NK-92 treated with Interleukin-12 subunit alpha and Interleukin-12 subunit beta, amount 100 ng/mL, for 24 hours (cell line): Measurements from ENCODE around the gene OR2V2.
"Not testable (repeated sequence)": the region's sequence is repeated elsewhere in the genome, so short reads cannot be mapped to it uniquely, and the experiment has no call there.

Experiments used
- DNase-seq: peaks from one replicate; lab custom pipeline; 2025; lab: John Stamatoyannopoulos, UW

OR2V2 gene

GRCh38 chr5:181146927-181147636 is at the start of gene OR2V2:
TSS of gene OR2V2 (plus strand) at chr5:181147586. CDS start at chr5:181154943, 7,357 bp downstream.
- not testable (repeated sequence) for DNase-seq

GRCh38 chr5:181097759-181098491 is 49.5 kb upstream of the OR2V2 start:
- not testable (repeated sequence) for DNase-seq

GRCh38 chr5:181098762-181099601 is 48.4 kb upstream of the OR2V2 start:
- DNase-seq = no peak

GRCh38 chr5:181099602-181100086 is 47.7 kb upstream of the OR2V2 start:
- DNase-seq = no peak

- no peak for DNase-seq
These were observed 47.1 kb upstream of the OR2V2 start for GRCh38 chr5:181100121-181100875.

- not testable (repeated sequence) for DNase-seq
These were observed 46.2 kb upstream of the OR2V2 start for GRCh38 chr5:181101030-181101641.

- not testable (repeated sequence) for DNase-seq
These were observed 45.3 kb upstream of the OR2V2 start for GRCh38 chr5:181101930-181102674.

GRCh38 chr5:181104259-181104568 is 43.2 kb upstream of the OR2V2 start:
- not testable (repeated sequence) for DNase-seq

GRCh38 chr5:181104606-181105390 is 42.6 kb upstream of the OR2V2 start:
- not testable (repeated sequence) for DNase-seq

GRCh38 chr5:181105391-181106025 is 41.9 kb upstream of the OR2V2 start:
- no peak for DNase-seq

- DNase-seq = no peak
These were observed 39.7 kb upstream of the OR2V2 start for GRCh38 chr5:181107699-181108098.

GRCh38 chr5:181108578-181109165 is 38.7 kb upstream of the OR2V2 start:
- no peak for DNase-seq

GRCh38 chr5:181109489-181110013 is 37.8 kb upstream of the OR2V2 start:
- no peak for DNase-seq

GRCh38 chr5:181111010-181111409 is 36.4 kb upstream of the OR2V2 start:
- no peak for DNase-seq

GRCh38 chr5:181112476-181112875 is 34.9 kb upstream of the OR2V2 start:
- DNase-seq = no peak

GRCh38 chr5:181113572-181113971 is 33.8 kb upstream of the OR2V2 start:
- not testable (repeated sequence) for DNase-seq

GRCh38 chr5:181114284-181114843 is 33.0 kb upstream of the OR2V2 start:
- DNase-seq = no peak
